ENCODE measurements around the gene TC2N.

- no peak for TF ChIP-seq CTCF (IDR thresholded peaks at IDR 0.05)
- no peak for TF ChIP-seq POLR2AphosphoS5 (IDR thresholded peaks at IDR 0.05)
These were observed 7.1 kb downstream of the TC2N start for GRCh38 chr14:91860238-91860637.

Measured in prostate gland (tissue), 2 donors.